ENCODE measurements around the gene POU4F1. TPM values are rescaled to one million over a fixed set of nuclear protein-coding genes. Genes with fewer than 3 reads are reported as not detected.

Gene POU4F1
- total and polyA plus RNA-seq, 2 donors (not counting 3 experiments of a cell fraction or from before 2014, with no cell fraction given), result 0.30 to 1.1 TPM

DNA sequence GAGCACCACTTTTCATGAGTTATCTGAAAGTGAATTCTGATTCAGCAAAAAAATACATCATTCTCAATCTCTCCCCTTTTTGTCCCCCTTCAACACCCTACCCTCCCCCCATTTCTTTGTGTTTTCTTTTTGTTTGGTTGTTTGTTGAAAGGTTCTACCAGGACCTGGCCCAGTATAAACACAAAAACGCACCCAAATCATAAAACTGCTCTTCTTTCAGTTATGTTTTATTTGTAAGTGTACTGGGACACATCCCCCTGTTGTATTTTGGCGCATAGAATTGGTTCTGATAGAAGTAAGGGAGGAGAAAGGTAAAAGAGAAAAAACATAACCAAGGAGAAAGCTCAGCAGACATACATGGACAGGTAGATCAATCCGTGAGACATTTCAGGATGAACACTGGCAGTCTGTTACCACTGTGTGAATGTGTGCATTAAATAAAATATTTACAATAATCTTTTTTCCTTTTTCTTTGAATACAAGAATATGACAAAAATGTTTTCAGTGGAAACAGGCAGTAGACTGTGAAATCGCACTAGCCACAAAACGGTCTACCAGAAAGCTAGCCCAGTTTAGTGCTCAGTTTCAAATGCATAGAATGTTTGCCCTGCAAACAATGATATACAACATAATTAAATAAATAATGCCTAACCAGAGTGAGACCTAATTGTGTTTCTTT, 4.2 kb downstream of the POU4F1 start:
- Histone ChIP-seq H3K27ac (ENCODE audit: insufficient read depth, low read depth, low read length) (no peak overlapping the region), H3K9me3 (replicated peaks; ENCODE audit: control insufficient read depth, insufficient read depth, low read length) (no peaks in the 10 kb centered on the region), H4K20me1 (replicated peaks; ENCODE audit: control insufficient read depth, extremely low read depth, insufficient read depth, low read length) (no peaks in the 10 kb centered on the region), H3K79me2 (ENCODE audit: control insufficient read depth, insufficient read depth, low read length) (no peaks in the 10 kb centered on the region), H3K9ac (replicated peaks; ENCODE audit: extremely low read depth, insufficient read depth, low read length) (no peak overlapping the region), H3K9me1 (replicated peaks; ENCODE audit: control insufficient read depth, extremely low read depth, insufficient read depth, low read length) (no peaks in the 10 kb centered on the region), H2AFZ (ENCODE audit: low read depth, low read length) (no peak overlapping the region), H3K27me3 (ENCODE audit: control insufficient read depth in 2 of 2, insufficient read depth in 2 of 2, low read length in 2 of 2) (peaks cover 82 to 96% of the 10 kb centered on the region in 2 experiments), H3K36me3 (ENCODE audit: control insufficient read depth in 2 of 2, extremely low read depth in 1 of 2, insufficient read depth in 2 of 2, low read length in 2 of 2) (no peaks in the 10 kb centered on the region), H3K4me3 (replicated peaks in 1 of 3; ENCODE audit: insufficient read depth in 1 of 3, low read depth in 1 of 3, low read length in 3 of 3) (no peak overlapping the region), H3K4me1 (ENCODE audit: control insufficient read depth, extremely low read depth, insufficient read depth, low read length) (peaks cover 6% of the 10 kb centered on the region), H3K4me2 (ENCODE audit: insufficient read depth, low read length) (no peak overlapping the region)
- TF ChIP-seq FOS (IDR thresholded peaks at IDR 0.05; ENCODE audit: borderline replicate concordance, insufficient read depth, low read length) (no peak), EZH2 (IDR thresholded peaks at IDR 0.05; ENCODE audit: borderline replicate concordance, low read depth, low read length, severe bottlenecking) (no peak), MYC (IDR thresholded peaks at IDR 0.05; ENCODE audit: low read depth, low read length) (no peak), POLR2AphosphoS5 (IDR thresholded peaks at IDR 0.05; ENCODE audit: insufficient read depth, low read depth, low read length) (no peak), JUN (IDR thresholded peaks at IDR 0.05; ENCODE audit: borderline replicate concordance, insufficient read depth, insufficient read length, low read depth) (no peak), GATA2 (IDR thresholded peaks at IDR 0.05; ENCODE audit: insufficient read depth, insufficient read length, low read depth, low read length) (no peak), POLR2A (IDR thresholded peaks at IDR 0.05; ENCODE audit: low read depth, low read length) (no peak)
- TF ChIP-seq, protein P1, sequence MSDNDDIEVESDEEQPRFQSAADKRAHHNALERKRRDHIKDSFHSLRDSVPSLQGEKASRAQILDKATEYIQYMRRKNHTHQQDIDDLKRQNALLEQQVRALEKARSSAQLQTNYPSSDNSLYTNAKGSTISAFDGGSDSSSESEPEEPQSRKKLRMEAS (IDR thresholded peaks at IDR 0.05; ENCODE audit: insufficient read depth, insufficient read length), result no peak
- TF ChIP-seq, protein P2, sequence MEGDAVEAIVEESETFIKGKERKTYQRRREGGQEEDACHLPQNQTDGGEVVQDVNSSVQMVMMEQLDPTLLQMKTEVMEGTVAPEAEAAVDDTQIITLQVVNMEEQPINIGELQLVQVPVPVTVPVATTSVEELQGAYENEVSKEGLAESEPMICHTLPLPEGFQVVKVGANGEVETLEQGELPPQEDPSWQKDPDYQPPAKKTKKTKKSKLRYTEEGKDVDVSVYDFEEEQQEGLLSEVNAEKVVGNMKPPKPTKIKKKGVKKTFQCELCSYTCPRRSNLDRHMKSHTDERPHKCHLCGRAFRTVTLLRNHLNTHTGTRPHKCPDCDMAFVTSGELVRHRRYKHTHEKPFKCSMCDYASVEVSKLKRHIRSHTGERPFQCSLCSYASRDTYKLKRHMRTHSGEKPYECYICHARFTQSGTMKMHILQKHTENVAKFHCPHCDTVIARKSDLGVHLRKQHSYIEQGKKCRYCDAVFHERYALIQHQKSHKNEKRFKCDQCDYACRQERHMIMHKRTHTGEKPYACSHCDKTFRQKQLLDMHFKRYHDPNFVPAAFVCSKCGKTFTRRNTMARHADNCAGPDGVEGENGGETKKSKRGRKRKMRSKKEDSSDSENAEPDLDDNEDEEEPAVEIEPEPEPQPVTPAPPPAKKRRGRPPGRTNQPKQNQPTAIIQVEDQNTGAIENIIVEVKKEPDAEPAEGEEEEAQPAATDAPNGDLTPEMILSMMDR (IDR thresholded peaks at IDR 0.05; ENCODE audit: extremely low read depth in 1 of 2, insufficient read depth in 1 of 2, low read depth in 1 of 2, low read length in 2 of 2), result no peak
- DNase-seq (ENCODE audit: low read depth, low spot score), result no peak
- intact Hi-C loops (cut with micrococcal nuclease), result loop anchor here (2.0 to 5.0 kb wide), 2 partner anchors 52 to 277 kb away; no protein-coding TSS in a partner anchor
- no peak for FAIRE-seq
- ChIA-PET POLR2A (no interaction called here), CTCF (no interaction called here)
- no TSS peak for BruUV-seq (replicated peaks)
- dilution Hi-C loops (cut with MboI; ENCODE audit: extremely low pct_ligation_motif_present, low sequenced_read_pairs), result no loop called here
